Ovary (tissue), 9 donors: Measurements from ENCODE around the gene NVL. TPM values are rescaled to one million over a fixed set of nuclear protein-coding genes. Genes with fewer than 3 reads are reported as not detected.
"Not testable (repeated sequence)": the region's sequence is repeated elsewhere in the genome, so short reads cannot be mapped to it uniquely, and the experiment has no call there.

Experiments
- DNase-seq, 5 donors: peaks; one replicate each; pipeline ENCODE4 v3.0.0-alpha.2; 2019 to 2020
- H3K27ac ChIP-seq, 2 donors: fragments of 200-600 bp; one replicate each; pipeline versions ENCODE4 v1.5.1 to v1.8.0; 2019 to 2022
- H3K27me3 ChIP-seq: fragments of 200-600 bp; one replicate; pipeline ENCODE4 v1.8.0; 2022
- H3K36me3 ChIP-seq: fragments of 200-600 bp; sonication (generic); one replicate; pipeline ENCODE4 v1.5.1; 2019
- H3K4me1 ChIP-seq: one replicate; pipeline ENCODE4 v1.8.1; 2013; ENCODE audit warnings: mild to moderate bottlenecking, moderate library complexity; ENCODE audit not compliant: insufficient read depth
- H3K4me3 ChIP-seq: fragments of 200-600 bp; sonication (generic); one replicate; pipeline ENCODE4 v1.5.1; 2017
- H3K9me3 ChIP-seq, 2 donors: fragments of 200-600 bp in 1 of 2; sonication (generic) in 1 of 2; one replicate each; pipeline versions ENCODE4 v1.5.1 to v1.8.1; 2013 to 2019; ENCODE audit warnings: mild to moderate bottlenecking in 1 of 2, moderate library complexity in 1 of 2
- CTCF ChIP-seq, 3 donors: fragments of 450-650 bp in 2 of 3; fragments of 200-600 bp in 1 of 3; IDR thresholded peaks; one replicate each; pipeline versions ENCODE4 v1.5.1 to v1.8.0; 2016 to 2022; ENCODE audit warnings: antibody characterized with exemption in 3 of 3, mild to moderate bottlenecking in 1 of 3
- EP300 ChIP-seq: sonication (generic); formaldehyde crosslinking; IDR thresholded peaks from one replicate; pipeline ENCODE4 v1.6.1; 2017; ENCODE audit warnings: antibody characterized with exemption
- POLR2A ChIP-seq: fragments of 450-650 bp; IDR thresholded peaks from one replicate; pipeline ENCODE4 v1.6.1; 2017; ENCODE audit warnings: antibody characterized with exemption, mild to moderate bottlenecking, moderate library complexity
- WGBS, 3 donors: extraction: QIAGEN DNeasy Blood & Tissue Kit in 1 of 3; methylation state at CpG; one replicate each; pipeline versions ENCODE4 v1.1.5 to v1.1.7; 2013 to 2017; 5-methylcytosine and 5-hydroxymethylcytosine counted together
- intact Hi-C, 4 donors: fragments of 100-400 bp; cut with DNase I; formaldehyde crosslinking; loops; one replicate each; pipeline versions ENCODE4 v1.11.0 to v1.15.1; 2022 to 2023
- polyA plus RNA-seq, 2 donors: library from polyadenylated mRNA; stranded (reverse); fragments of 200-250 nt in 1 of 2; fragments of 350-450 nt in 1 of 2; fragmentation: Illumina TruSeq in 1 of 2; extraction: RNeasy Lipid Tissue Mini Kit (QIAGEN cat#74804) in 1 of 2; gene quantifications; one replicate each; pipeline ENCODE4 v1.2.3, GENCODE V29; 2013 to 2014
- total RNA-seq, 7 donors: library from RNA; depleted of rRNA in 2 of 7; stranded (reverse); fragments of >200 nt in 2 of 7; fragmentation: NEBNext Ultra II Directional in 3 of 7; extraction: Animal tissue kit (Norgen Biotek cat#: 25700) in 3 of 7; gene quantifications; one replicate each; pipeline versions ENCODE4 v1.1.0 to v1.2.4, GENCODE V29; 2016 to 2023
- donor health status: DM: no; HTN: no; CAD: no; lungs with moderate emphysema.
- donor health status: DM: no; HTN: no; CAD: no.
- donor health status: Bipolar disorder and iron deficiency.
- donor health status: DM: yes; HTN: yes; CAD: no.
- donor health status: DM: no; HTN: no; CAD: no.
- donor health status: DM: yes; HTN: yes; CAD: no.

The NVL gene
- total and polyA plus RNA-seq, 9 donors, result 15.4 to 31.9 (median 23.4) TPM

- 0 to 1% (median 0%) methylated on average over 60 to 78 of the region's 78 CpGs for WGBS, 3 donors
- H3K27me3 ChIP-seq, result no peaks in the 10 kb centered on the region
- TF ChIP-seq EP300 (no peak), CTCF (IDR thresholded peaks at IDR 0.05) (no peak), POLR2A (peak; percentile 80)
- intact Hi-C loops, result no loop called here
- no peaks in the 10 kb centered on the region for H3K36me3 ChIP-seq
- peak within 1 kb of the TSS; percentile 82 to 86 for H3K27ac ChIP-seq
- H3K4me1 ChIP-seq, result peaks cover 3% of the 10 kb centered on the region
- peak; percentile 85 to 89 (median 88) for DNase-seq
- H3K9me3 ChIP-seq, result no peaks in the 10 kb centered on the region
- peak within 1 kb of the TSS; percentile 59 for H3K4me3 ChIP-seq
These were observed 27.0 kb upstream of the NVL start, which contains the start of gene CNIH4 for GRCh38 chr1:224356685-224357625. Gene CNIH4, plus strand, starts transcription at chr1:224356879. Its CDS starts 46 bp downstream, at chr1:224356925.

GRCh38 chr1:224353975-224354925 is 24.3 kb upstream of the NVL start:
- no peak overlapping the region for H3K27ac ChIP-seq
- peaks cover 3% of the 10 kb centered on the region for H3K4me1 ChIP-seq
- no peaks in the 10 kb centered on the region for H3K9me3 ChIP-seq
- WGBS, 3 donors, result 67 to 74% (median 72%) methylated on average over 5 of the region's 5 CpGs
- no peaks in the 10 kb centered on the region for H3K36me3 ChIP-seq
- intact Hi-C loops, result no loop called here
- TF ChIP-seq EP300 (no peak), CTCF (IDR thresholded peaks at IDR 0.05) (no peak), POLR2A (no peak)
- no peak for DNase-seq
- H3K27me3 ChIP-seq, result no peaks in the 10 kb centered on the region
- H3K4me3 ChIP-seq, result no peak overlapping the region

GRCh38 chr1:224352436-224353085 is 22.6 kb upstream of the NVL start:
- H3K27ac ChIP-seq, result not testable (repeated sequence)

GRCh38 chr1:224349716-224350115 is 19.7 kb upstream of the NVL start:
- H3K4me1 ChIP-seq, H3K27me3 ChIP-seq, H3K27ac ChIP-seq, H3K9me3 ChIP-seq, DNase-seq, intact Hi-C loops, H3K4me3 ChIP-seq, H3K36me3 ChIP-seq: not testable (repeated sequence)
- WGBS, 3 donors, result 87 to 97% (median 90%) methylated on average over 30 of the region's 30 CpGs

More at GRCh38 chr1:224352436-224353085, 22.6 kb upstream of the NVL start:
- H3K27me3 ChIP-seq, intact Hi-C loops, H3K4me3 ChIP-seq, H3K9me3 ChIP-seq, H3K4me1 ChIP-seq, DNase-seq, H3K36me3 ChIP-seq: not testable (repeated sequence)
- 91 to 93% (median 93%) methylated on average over 49 of the region's 49 CpGs for WGBS, 3 donors

GRCh38 chr1:224348137-224348536 is 18.2 kb upstream of the NVL start:
- intact Hi-C loops, result no loop called here
- WGBS, 3 donors, result 12 to 42% (median 13%) methylated on average over 2 of the region's 2 CpGs

More at GRCh38 chr1:224348137-224348536, 18.2 kb upstream of the NVL start:
- Histone ChIP-seq H3K36me3 (no peaks in the 10 kb centered on the region), H3K27ac (no peak overlapping the region), H3K4me3 (no peak overlapping the region), H3K9me3 (peaks cover 0 to 5% of the 10 kb centered on the region in 2 donors), H3K4me1 (no peaks in the 10 kb centered on the region), H3K27me3 (no peaks in the 10 kb centered on the region)
- no peak for TF ChIP-seq POLR2A
- no peak for TF ChIP-seq EP300
- TF ChIP-seq CTCF (IDR thresholded peaks at IDR 0.05), result no peak
- DNase-seq, result no peak
